ENCODE data around the gene KCNQ2.

- no peak for TF ChIP-seq EZH2phosphoT487 (IDR thresholded peaks at IDR 0.05; ENCODE audit: borderline replicate concordance, low read length)
- TF ChIP-seq CTCF (IDR thresholded peaks at IDR 0.05; ENCODE audit: low read depth, low read length, poor library complexity, severe bottlenecking), result no peak
Observed at GRCh38 chr20:63482021-63482587, 9.6 kb upstream of the KCNQ2 start.
